SK-N-SH (cell line): Measurements from ENCODE around the gene CACNA2D1. TPM values are rescaled to one million over a fixed set of nuclear protein-coding genes. Genes with fewer than 3 reads are reported as not detected.

Source experiments
- CHD2 ChIP-seq: fragments of 150-350 bp; IDR thresholded peaks from 2 replicates; pipeline ENCODE4 v1.6.1; 2018; ENCODE audit warnings: low read length; ENCODE audit not compliant: partially characterized antibody
- ELF1 ChIP-seq: IDR thresholded peaks from 2 replicates; pipeline ENCODE4 v1.4.0; 2012
- EP300 ChIP-seq, 2 experiments: IDR thresholded peaks; 2 replicates each; pipeline versions ENCODE4 v1.4.0 to v1.6.1; 2012; ENCODE audit warnings: borderline replicate concordance in 1 of 2, low read depth in 1 of 2, low read length in 1 of 2
- EZH2phosphoT487 ChIP-seq: fragments of 200-600 bp; sonication (generic); IDR thresholded peaks from 2 replicates; pipeline ENCODE4 v1.6.1; 2017; ENCODE audit warnings: low read depth, mixed run types, mild to moderate bottlenecking, antibody characterized with exemption, moderate library complexity, borderline replicate concordance
- FOSL2 ChIP-seq: IDR thresholded peaks from 2 replicates; pipeline ENCODE4 v1.4.0; 2012; ENCODE audit warnings: low read depth, mild to moderate bottlenecking, moderate library complexity, borderline replicate concordance
- FOXJ3 ChIP-seq: sonication (generic); formaldehyde crosslinking; IDR thresholded peaks from 2 replicates; pipeline ENCODE4 v1.5.1; 2020; ENCODE audit warnings: mild to moderate bottlenecking, missing genetic modification reagents
- FOXM1 ChIP-seq: IDR thresholded peaks from 2 replicates; pipeline ENCODE4 v1.4.0; 2012; ENCODE audit warnings: low read depth, mild to moderate bottlenecking
- GATA2 ChIP-seq: sonication (generic); formaldehyde crosslinking; IDR thresholded peaks from 2 replicates; pipeline ENCODE4 v1.5.0; 2020; ENCODE audit warnings: mild to moderate bottlenecking, missing genetic modification reagents
- JUND ChIP-seq: IDR thresholded peaks from 2 replicates; pipeline ENCODE4 v1.4.0; 2012
- MEF2A ChIP-seq: IDR thresholded peaks from 2 replicates; pipeline ENCODE4 v1.4.0; 2012; ENCODE audit warnings: low read depth, borderline replicate concordance
- MXI1 ChIP-seq: IDR thresholded peaks from 2 replicates; pipeline ENCODE4 v1.6.1; 2012; ENCODE audit warnings: mild to moderate bottlenecking, low read depth, low read length, improper control_type of control experiment
- NFIC ChIP-seq: IDR thresholded peaks from 2 replicates; pipeline ENCODE4 v1.4.0; 2012; ENCODE audit warnings: borderline replicate concordance
- NRF1 ChIP-seq: IDR thresholded peaks from 2 replicates; pipeline ENCODE4 v1.6.1; 2012; ENCODE audit warnings: low read depth, mild to moderate bottlenecking, low read length
- RAD21 ChIP-seq: IDR thresholded peaks from 2 replicates; pipeline ENCODE4 v1.6.1; 2012; ENCODE audit warnings: mild to moderate bottlenecking, low read length
- RCOR1 ChIP-seq: fragments of 150-350 bp; IDR thresholded peaks from 2 replicates; pipeline ENCODE4 v1.6.1; 2017; ENCODE audit warnings: antibody characterized with exemption, low read length
- RFX5 ChIP-seq: IDR thresholded peaks from 2 replicates; pipeline ENCODE4 v1.6.1; 2012; ENCODE audit warnings: mild to moderate bottlenecking, improper control_type of control experiment, low read length
- RXRA ChIP-seq: IDR thresholded peaks from 2 replicates; pipeline ENCODE4 v1.4.0; 2012; ENCODE audit warnings: low read depth, mild to moderate bottlenecking, borderline replicate concordance
- SIN3A ChIP-seq: IDR thresholded peaks from 2 replicates; pipeline ENCODE4 v1.6.1; 2012; ENCODE audit warnings: low read depth, mild to moderate bottlenecking, low read length, moderate library complexity, borderline replicate concordance
- SMC3 ChIP-seq: IDR thresholded peaks from 2 replicates; pipeline ENCODE4 v1.6.1; 2012; ENCODE audit warnings: low read depth, low read length, improper control_type of control experiment
- TAF1 ChIP-seq: IDR thresholded peaks from 2 replicates; pipeline ENCODE4 v1.6.1; 2012; ENCODE audit warnings: low read depth, mild to moderate bottlenecking, low read length, moderate library complexity, borderline replicate concordance
- TEAD4 ChIP-seq: IDR thresholded peaks from 2 replicates; pipeline ENCODE4 v1.4.0; 2012; ENCODE audit warnings: mild to moderate bottlenecking, borderline replicate concordance; ENCODE audit not compliant: insufficient read depth
- polyA plus RNA-seq, 3 experiments: library from polyadenylated mRNA; depleted of rRNA; stranded (reverse); fragments of >200 nt; gene quantifications; 2 replicates each; pipeline ENCODE4 v1.2.3, GENCODE V29; 2012
- TF ChIP-seq, protein P1 (sequence below): IDR thresholded peaks from 2 replicates; pipeline ENCODE4 v1.6.1; 2012; ENCODE audit warnings: mild to moderate bottlenecking, low read depth, low read length, moderate library complexity
- TF ChIP-seq, protein P2 (sequence below): fragments of 200-600 bp; sonication (generic); IDR thresholded peaks from 2 replicates; pipeline ENCODE4 v1.6.1; 2017; ENCODE audit warnings: antibody characterized with exemption, mild to moderate bottlenecking, moderate library complexity
- TF ChIP-seq, protein P3 (sequence below): IDR thresholded peaks from 2 replicates; pipeline ENCODE4 v1.4.0; 2012; ENCODE audit warnings: low read depth, borderline replicate concordance
- TF ChIP-seq, protein P4 (sequence below): fragments of 150-350 bp; IDR thresholded peaks from 2 replicates; pipeline ENCODE4 v1.6.1; 2016; ENCODE audit warnings: mild to moderate bottlenecking, low read depth, low read length
- TF ChIP-seq, protein P5 (sequence below): IDR thresholded peaks from 2 replicates; pipeline ENCODE4 v1.4.0; 2012; ENCODE audit warnings: low read depth, borderline replicate concordance
- TF ChIP-seq, protein P6 (sequence below): IDR thresholded peaks from 2 replicates; pipeline ENCODE4 v1.4.0; 2012; ENCODE audit warnings: low read depth

The CACNA2D1 gene
- polyA plus RNA-seq, 1 of the 3 experiments (the other 2 are of a cell fraction) = 3.4 TPM

- TF ChIP-seq, protein P1, sequence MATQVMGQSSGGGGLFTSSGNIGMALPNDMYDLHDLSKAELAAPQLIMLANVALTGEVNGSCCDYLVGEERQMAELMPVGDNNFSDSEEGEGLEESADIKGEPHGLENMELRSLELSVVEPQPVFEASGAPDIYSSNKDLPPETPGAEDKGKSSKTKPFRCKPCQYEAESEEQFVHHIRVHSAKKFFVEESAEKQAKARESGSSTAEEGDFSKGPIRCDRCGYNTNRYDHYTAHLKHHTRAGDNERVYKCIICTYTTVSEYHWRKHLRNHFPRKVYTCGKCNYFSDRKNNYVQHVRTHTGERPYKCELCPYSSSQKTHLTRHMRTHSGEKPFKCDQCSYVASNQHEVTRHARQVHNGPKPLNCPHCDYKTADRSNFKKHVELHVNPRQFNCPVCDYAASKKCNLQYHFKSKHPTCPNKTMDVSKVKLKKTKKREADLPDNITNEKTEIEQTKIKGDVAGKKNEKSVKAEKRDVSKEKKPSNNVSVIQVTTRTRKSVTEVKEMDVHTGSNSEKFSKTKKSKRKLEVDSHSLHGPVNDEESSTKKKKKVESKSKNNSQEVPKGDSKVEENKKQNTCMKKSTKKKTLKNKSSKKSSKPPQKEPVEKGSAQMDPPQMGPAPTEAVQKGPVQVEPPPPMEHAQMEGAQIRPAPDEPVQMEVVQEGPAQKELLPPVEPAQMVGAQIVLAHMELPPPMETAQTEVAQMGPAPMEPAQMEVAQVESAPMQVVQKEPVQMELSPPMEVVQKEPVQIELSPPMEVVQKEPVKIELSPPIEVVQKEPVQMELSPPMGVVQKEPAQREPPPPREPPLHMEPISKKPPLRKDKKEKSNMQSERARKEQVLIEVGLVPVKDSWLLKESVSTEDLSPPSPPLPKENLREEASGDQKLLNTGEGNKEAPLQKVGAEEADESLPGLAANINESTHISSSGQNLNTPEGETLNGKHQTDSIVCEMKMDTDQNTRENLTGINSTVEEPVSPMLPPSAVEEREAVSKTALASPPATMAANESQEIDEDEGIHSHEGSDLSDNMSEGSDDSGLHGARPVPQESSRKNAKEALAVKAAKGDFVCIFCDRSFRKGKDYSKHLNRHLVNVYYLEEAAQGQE = no peak
- no peak for TF ChIP-seq RXRA
- TF ChIP-seq, protein P2, sequence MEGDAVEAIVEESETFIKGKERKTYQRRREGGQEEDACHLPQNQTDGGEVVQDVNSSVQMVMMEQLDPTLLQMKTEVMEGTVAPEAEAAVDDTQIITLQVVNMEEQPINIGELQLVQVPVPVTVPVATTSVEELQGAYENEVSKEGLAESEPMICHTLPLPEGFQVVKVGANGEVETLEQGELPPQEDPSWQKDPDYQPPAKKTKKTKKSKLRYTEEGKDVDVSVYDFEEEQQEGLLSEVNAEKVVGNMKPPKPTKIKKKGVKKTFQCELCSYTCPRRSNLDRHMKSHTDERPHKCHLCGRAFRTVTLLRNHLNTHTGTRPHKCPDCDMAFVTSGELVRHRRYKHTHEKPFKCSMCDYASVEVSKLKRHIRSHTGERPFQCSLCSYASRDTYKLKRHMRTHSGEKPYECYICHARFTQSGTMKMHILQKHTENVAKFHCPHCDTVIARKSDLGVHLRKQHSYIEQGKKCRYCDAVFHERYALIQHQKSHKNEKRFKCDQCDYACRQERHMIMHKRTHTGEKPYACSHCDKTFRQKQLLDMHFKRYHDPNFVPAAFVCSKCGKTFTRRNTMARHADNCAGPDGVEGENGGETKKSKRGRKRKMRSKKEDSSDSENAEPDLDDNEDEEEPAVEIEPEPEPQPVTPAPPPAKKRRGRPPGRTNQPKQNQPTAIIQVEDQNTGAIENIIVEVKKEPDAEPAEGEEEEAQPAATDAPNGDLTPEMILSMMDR = peak; percentile 97
- TF ChIP-seq, protein P3, sequence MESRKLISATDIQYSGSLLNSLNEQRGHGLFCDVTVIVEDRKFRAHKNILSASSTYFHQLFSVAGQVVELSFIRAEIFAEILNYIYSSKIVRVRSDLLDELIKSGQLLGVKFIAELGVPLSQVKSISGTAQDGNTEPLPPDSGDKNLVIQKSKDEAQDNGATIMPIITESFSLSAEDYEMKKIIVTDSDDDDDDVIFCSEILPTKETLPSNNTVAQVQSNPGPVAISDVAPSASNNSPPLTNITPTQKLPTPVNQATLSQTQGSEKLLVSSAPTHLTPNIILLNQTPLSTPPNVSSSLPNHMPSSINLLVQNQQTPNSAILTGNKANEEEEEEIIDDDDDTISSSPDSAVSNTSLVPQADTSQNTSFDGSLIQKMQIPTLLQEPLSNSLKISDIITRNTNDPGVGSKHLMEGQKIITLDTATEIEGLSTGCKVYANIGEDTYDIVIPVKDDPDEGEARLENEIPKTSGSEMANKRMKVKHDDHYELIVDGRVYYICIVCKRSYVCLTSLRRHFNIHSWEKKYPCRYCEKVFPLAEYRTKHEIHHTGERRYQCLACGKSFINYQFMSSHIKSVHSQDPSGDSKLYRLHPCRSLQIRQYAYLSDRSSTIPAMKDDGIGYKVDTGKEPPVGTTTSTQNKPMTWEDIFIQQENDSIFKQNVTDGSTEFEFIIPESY = no peak
- 0 out of 2 replicates have a peak, but pooled peaks have one; percentile 5 for TF ChIP-seq NFIC
- no peak for TF ChIP-seq RCOR1
- no peak for TF ChIP-seq EZH2phosphoT487
- TF ChIP-seq FOXJ3 (CRISPR knock-in tag) = no peak
- TF ChIP-seq TEAD4 = no peak
- no peak for TF ChIP-seq JUND
- TF ChIP-seq, protein P4, sequence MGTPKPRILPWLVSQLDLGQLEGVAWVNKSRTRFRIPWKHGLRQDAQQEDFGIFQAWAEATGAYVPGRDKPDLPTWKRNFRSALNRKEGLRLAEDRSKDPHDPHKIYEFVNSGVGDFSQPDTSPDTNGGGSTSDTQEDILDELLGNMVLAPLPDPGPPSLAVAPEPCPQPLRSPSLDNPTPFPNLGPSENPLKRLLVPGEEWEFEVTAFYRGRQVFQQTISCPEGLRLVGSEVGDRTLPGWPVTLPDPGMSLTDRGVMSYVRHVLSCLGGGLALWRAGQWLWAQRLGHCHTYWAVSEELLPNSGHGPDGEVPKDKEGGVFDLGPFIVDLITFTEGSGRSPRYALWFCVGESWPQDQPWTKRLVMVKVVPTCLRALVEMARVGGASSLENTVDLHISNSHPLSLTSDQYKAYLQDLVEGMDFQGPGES = no peak
- TF ChIP-seq NRF1 = no peak
- peak in 1 of 2 experiments; percentile 9; a peak in 1 of 4 replicates for TF ChIP-seq EP300 (IDR thresholded peaks at IDR 0.05; ENCODE audit: borderline replicate concordance in 1 of 2, low read depth in 1 of 2, low read length in 1 of 2)
- TF ChIP-seq MXI1 = 0 out of 2 replicates have a peak, but pooled peaks have one; percentile 13
- TF ChIP-seq GATA2 (CRISPR knock-in tag) = peak; percentile 23; the same call in 1 of the 2 replicates
- TF ChIP-seq RAD21 = peak; percentile 91
- no peak for TF ChIP-seq FOXM1
- TF ChIP-seq TAF1 = no peak
- TF ChIP-seq CHD2 = peak; percentile 16
- no peak for TF ChIP-seq FOSL2
- TF ChIP-seq MEF2A = no peak
- TF ChIP-seq RFX5 = no peak
- TF ChIP-seq, protein P5, sequence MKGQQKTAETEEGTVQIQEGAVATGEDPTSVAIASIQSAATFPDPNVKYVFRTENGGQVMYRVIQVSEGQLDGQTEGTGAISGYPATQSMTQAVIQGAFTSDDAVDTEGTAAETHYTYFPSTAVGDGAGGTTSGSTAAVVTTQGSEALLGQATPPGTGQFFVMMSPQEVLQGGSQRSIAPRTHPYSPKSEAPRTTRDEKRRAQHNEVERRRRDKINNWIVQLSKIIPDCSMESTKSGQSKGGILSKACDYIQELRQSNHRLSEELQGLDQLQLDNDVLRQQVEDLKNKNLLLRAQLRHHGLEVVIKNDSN = no peak
- TF ChIP-seq SIN3A = no peak
- no peak for TF ChIP-seq ELF1
- TF ChIP-seq, protein P6, sequence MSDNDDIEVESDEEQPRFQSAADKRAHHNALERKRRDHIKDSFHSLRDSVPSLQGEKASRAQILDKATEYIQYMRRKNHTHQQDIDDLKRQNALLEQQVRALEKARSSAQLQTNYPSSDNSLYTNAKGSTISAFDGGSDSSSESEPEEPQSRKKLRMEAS = no peak
- peak; percentile 73 for TF ChIP-seq SMC3
Observed at GRCh38 chr7:82234457-82235049, 209.0 kb downstream of the CACNA2D1 start (continued).
